GM12878 (cell line): Measurements from ENCODE around the gene OPA1. TPM values are rescaled to one million over a fixed set of nuclear protein-coding genes. Genes with fewer than 3 reads are reported as not detected.

Source experiments
- ATAC-seq: fragments of 200-7000 bp; cut with Tn5 transposase; 3 replicates; pipeline ENCODE4 v1.9.1; 2020; ENCODE audit warnings: mild to moderate bottlenecking, moderate library complexity
- BruUV-seq: library from RNA; stranded (reverse); fragments of 400-500 nt; replicated peaks from 2 replicates; lab custom pipeline; 2021; lab: Mats Ljungman, UMichigan
- CTCF ChIA-PET: fragments of 300-600 bp; sonication (Branson Sonifier 250); formaldehyde crosslinking; extraction: SDS; loops from one replicate; lab custom pipeline; 2021; ENCODE audit warnings: inconsistent platforms; lab: Yijun Ruan, JAX
- POLR2A ChIA-PET: fragments of 350-600 bp; formaldehyde crosslinking; extraction: SDS; loops from one replicate; lab custom pipeline; 2021; ENCODE audit warnings: inconsistent platforms; lab: Charles Lee
- RAD21 ChIA-PET: fragments of 300-600 bp; sonication (Branson Sonifier 250); formaldehyde crosslinking; loops from one replicate; lab custom pipeline; 2023; ENCODE audit warnings: antibody characterized with exemption; ENCODE audit not compliant: unreplicated experiment; lab: Charles Lee
- SMC1A ChIA-PET: fragments of 300-600 bp; sonication (Branson Sonifier 250); formaldehyde crosslinking; loops from one replicate; lab custom pipeline; 2023; ENCODE audit not compliant: unreplicated experiment, uncharacterized antibody; lab: Charles Lee
- DNase-seq: peaks from one replicate; pipeline ENCODE4 v3.0.0-alpha.2; 2011; ENCODE audit warnings: low read depth, low spot score
- FAIRE-seq: peaks from 3 replicates; lab custom pipeline; 2011; peaks lifted over from hg19 to GRCh38; lab: Jason Lieb, UNC
- H2AFZ ChIP-seq: 2 replicates; pipeline ENCODE4 v1.6.0; 2011; ENCODE audit warnings: low read depth, low read length, control low read depth; ENCODE audit not compliant: control insufficient read depth
- H3K27ac ChIP-seq: 2 replicates; pipeline ENCODE4 v1.5.1; 2011; ENCODE audit warnings: control low read depth; ENCODE audit not compliant: control insufficient read depth, insufficient read depth
- H3K27me3 ChIP-seq, 2 experiments: replicated peaks in 1 of 2; 2 replicates each; pipeline versions ENCODE4 v1.6.0 to v1.6.1; 2011; ENCODE audit warnings: low read length in 1 of 2; ENCODE audit not compliant: control insufficient read depth in 2 of 2, insufficient read depth in 2 of 2
- H3K36me3 ChIP-seq, 2 experiments: 2 replicates each; pipeline ENCODE4 v1.5.1; 2011; ENCODE audit warnings: low read length in 1 of 2; ENCODE audit not compliant: control insufficient read depth in 2 of 2, insufficient read depth in 2 of 2
- H3K4me1 ChIP-seq: 2 replicates; pipeline ENCODE4 v1.6.1; 2011; ENCODE audit warnings: mild to moderate bottlenecking, low read length, moderate library complexity, mixed read lengths; ENCODE audit not compliant: control insufficient read depth, insufficient read depth
- H3K4me2 ChIP-seq: 2 replicates; pipeline ENCODE4 v1.6.0; 2011; ENCODE audit warnings: control low read depth; ENCODE audit not compliant: control insufficient read depth, insufficient read depth
- H3K4me3 ChIP-seq: fragments of 200-600 bp; sonication (generic); 2 replicates; pipeline ENCODE4 v1.5.1; 2016
- H3K79me2 ChIP-seq: 2 replicates; pipeline ENCODE4 v1.6.0; 2011; ENCODE audit warnings: low read length; ENCODE audit not compliant: control insufficient read depth, insufficient read depth
- H3K9ac ChIP-seq: 2 replicates; pipeline ENCODE4 v1.8.0; 2011; ENCODE audit warnings: low read length, control low read depth, mixed read lengths; ENCODE audit not compliant: control insufficient read depth, insufficient read depth
- H3K9me3 ChIP-seq: replicated peaks from 3 replicates; pipeline ENCODE4 v1.5.1; 2011; ENCODE audit warnings: mild to moderate bottlenecking, low read length; ENCODE audit not compliant: control insufficient read depth, insufficient read depth
- H4K20me1 ChIP-seq: 2 replicates; pipeline ENCODE4 v1.6.0; 2011; ENCODE audit not compliant: control insufficient read depth, insufficient read depth
- CBX3 ChIP-seq: fragments of 200-600 bp; sonication (generic); IDR thresholded peaks from 2 replicates; pipeline ENCODE4 v1.6.1; 2016; ENCODE audit warnings: low read depth, borderline replicate concordance
- CUX1 ChIP-seq: IDR thresholded peaks from 2 replicates; pipeline ENCODE4 v1.6.1; 2012; ENCODE audit warnings: improper control_type of control experiment, low read depth, low read length; ENCODE audit not compliant: insufficient replicate concordance
- DPF2 ChIP-seq: fragments of 450-650 bp; IDR thresholded peaks from 2 replicates; pipeline ENCODE4 v1.6.1; 2017; ENCODE audit warnings: mild to moderate bottlenecking
- E2F8 ChIP-seq: fragments of 450-650 bp; IDR thresholded peaks from 2 replicates; pipeline ENCODE4 v1.6.1; 2018; ENCODE audit warnings: mild to moderate bottlenecking, low read depth, moderate library complexity; ENCODE audit not compliant: partially characterized antibody
- IRF3 ChIP-seq: fragments of 450-650 bp; IDR thresholded peaks from 2 replicates; pipeline ENCODE4 v1.6.1; 2014; ENCODE audit warnings: mild to moderate bottlenecking
- KAT2A ChIP-seq: conservative IDR thresholded peaks from 2 replicates; pipeline ENCODE4 v1.6.1; 2011; ENCODE audit warnings: low read depth, low read length; ENCODE audit not compliant: control insufficient read depth
- KDM1A ChIP-seq: fragments of 200-600 bp; sonication (generic); IDR thresholded peaks from 2 replicates; pipeline ENCODE4 v1.6.1; 2016; ENCODE audit warnings: borderline replicate concordance
- MYC ChIP-seq: IDR thresholded peaks from 2 replicates; pipeline ENCODE4 v1.6.1; 2011; ENCODE audit warnings: mild to moderate bottlenecking, low read length, moderate library complexity, inconsistent platforms; ENCODE audit not compliant: insufficient read depth, insufficient replicate concordance, insufficient read length, severe bottlenecking
- NFXL1 ChIP-seq: fragments of 450-650 bp; IDR thresholded peaks from 2 replicates; pipeline ENCODE4 v1.6.1; 2017; ENCODE audit warnings: antibody characterized with exemption, mild to moderate bottlenecking, borderline replicate concordance
- PML ChIP-seq: IDR thresholded peaks from 2 replicates; pipeline ENCODE4 v1.6.1; 2012; ENCODE audit warnings: low read length, inconsistent platforms
- RAD51 ChIP-seq: fragments of 450-650 bp; IDR thresholded peaks from 2 replicates; pipeline ENCODE4 v1.6.1; 2016; ENCODE audit warnings: moderate library complexity, mild to moderate bottlenecking, inconsistent platforms
- ZBED1 ChIP-seq: IDR thresholded peaks from 2 replicates; pipeline ENCODE4 v1.6.1; 2016; ENCODE audit warnings: borderline replicate concordance
- ZNF217 ChIP-seq: fragments of 450-650 bp; IDR thresholded peaks from 2 replicates; pipeline ENCODE4 v1.6.1; 2017; ENCODE audit warnings: antibody characterized with exemption, mild to moderate bottlenecking
- ZNF24 ChIP-seq: fragments of 450-650 bp; IDR thresholded peaks from 2 replicates; pipeline ENCODE4 v1.6.1; 2017; ENCODE audit warnings: antibody characterized with exemption, mild to moderate bottlenecking
- WGBS: methylation state at CpG from one replicate; pipeline ENCODE4 v1.1.6; 2016; ENCODE audit warnings: low lambda C conversion rate; ENCODE audit not compliant: insufficient replicate concordance, insufficient coverage; ENCODE audit errors: missing lambda C conversion rate; 5-methylcytosine and 5-hydroxymethylcytosine counted together
- in situ Hi-C: fragments of 300-500 bp; cut with MboI; formaldehyde crosslinking; loops from 9 replicates; pipeline ENCODE4 v1.14.3; 2018; ENCODE audit warnings: mixed read lengths
- intact Hi-C: fragments of 100-400 bp; cut with micrococcal nuclease; formaldehyde crosslinking; loops from one replicate; pipeline ENCODE4 v1.14.2; 2022; ENCODE audit not compliant: unreplicated experiment
- polyA plus RNA-seq, 11 experiments: library from polyadenylated mRNA; depleted of rRNA in 4 of 11; unstranded in 6 of 11; stranded (reverse) in 5 of 11; fragments of >200 nt; fragmentation: Nextera tagmentation in 4 of 11; fragmentation: Illumina TruSeq in 1 of 11; extraction: Ambion mirVana in 4 of 11; extraction: Trizol in 1 of 11; gene quantifications; 1 replicate in 1 of 11; 2 replicates in 10 of 11; pipeline versions ENCODE4 v1.2.1 to v1.2.3, GENCODE V29; 2011 to 2016; ENCODE audit warnings: inconsistent platforms in 2 of 11, missing spikeins in 2 of 11, low read depth in 1 of 11
- total RNA-seq, 4 experiments: library from RNA; depleted of rRNA in 3 of 4; stranded (reverse); fragments of >200 nt in 3 of 4; fragmentation: Illumina TruSeq in 1 of 4; extraction: Trizol in 1 of 4; gene quantifications; 2 replicates each; pipeline versions ENCODE4 v1.2.1 to v1.2.3, GENCODE V29; 2013 to 2021
- TF ChIP-seq, protein P1 (sequence below): fragments of 450-650 bp; IDR thresholded peaks from 2 replicates; pipeline ENCODE4 v1.6.1; 2016; ENCODE audit warnings: mild to moderate bottlenecking

Gene OPA1
- total and polyA plus RNA-seq, 10 of the 15 experiments (the other 5 are each of a cell fraction or from before 2014, with no cell fraction given) = 14.7 to 108 (median 59.3) TPM

GRCh38 chr3:193617628-193618027 lies 24.6 kb downstream of the OPA1 start:
- ChIA-PET CTCF (interaction anchor here (1.0 to 1.4 kb wide), 2 partner anchors 10 to 15 kb away, joined by 3 to 4 read pairs; no protein-coding TSS in a partner anchor), RAD21 (interaction anchor here (1.2 kb wide), 1 partner anchor 9 kb away, joined by 3 read pairs; no protein-coding TSS in a partner anchor), POLR2A (no interaction called here), SMC1A (interaction anchor here (1.0 kb wide), 1 partner anchor 16 kb away, joined by 3 read pairs; no protein-coding TSS in a partner anchor)
- Histone ChIP-seq H4K20me1 (no peaks in the 10 kb centered on the region; the same call in 1 of the 2 replicates), H2AFZ (no peak overlapping the region), H3K4me1 (peaks cover 6% of the 10 kb centered on the region; the same call in 1 of the 2 replicates), H3K79me2 (peaks cover 10% of the 10 kb centered on the region), H3K4me2 (no peak overlapping the region), H3K36me3 (peaks cover 2 to 24% of the 10 kb centered on the region in 2 experiments; a peak in 3 of 4 replicates), H3K27ac (no peak overlapping the region), H3K27me3 (no peaks in the 10 kb centered on the region), H3K9ac (no peak overlapping the region), H3K4me3 (no peak overlapping the region)
- no peak for ATAC-seq
- no TSS peak for BruUV-seq
- FAIRE-seq = no peak
- in situ Hi-C loops = no loop called here
- WGBS = 100% methylated on average over 1 of the region's 1 CpG
- no peak for DNase-seq
- TF ChIP-seq ZNF217 = no peak
- TF ChIP-seq, protein P1, sequence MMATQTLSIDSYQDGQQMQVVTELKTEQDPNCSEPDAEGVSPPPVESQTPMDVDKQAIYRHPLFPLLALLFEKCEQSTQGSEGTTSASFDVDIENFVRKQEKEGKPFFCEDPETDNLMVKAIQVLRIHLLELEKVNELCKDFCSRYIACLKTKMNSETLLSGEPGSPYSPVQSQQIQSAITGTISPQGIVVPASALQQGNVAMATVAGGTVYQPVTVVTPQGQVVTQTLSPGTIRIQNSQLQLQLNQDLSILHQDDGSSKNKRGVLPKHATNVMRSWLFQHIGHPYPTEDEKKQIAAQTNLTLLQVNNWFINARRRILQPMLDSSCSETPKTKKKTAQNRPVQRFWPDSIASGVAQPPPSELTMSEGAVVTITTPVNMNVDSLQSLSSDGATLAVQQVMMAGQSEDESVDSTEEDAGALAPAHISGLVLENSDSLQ = no peak
- no peak for TF ChIP-seq CUX1
- no peak for TF ChIP-seq MYC
- TF ChIP-seq NFXL1 = no peak
- TF ChIP-seq KDM1A = no peak
- TF ChIP-seq PML = no peak
- TF ChIP-seq KAT2A = no peak
- no peak for TF ChIP-seq DPF2
- no peak for TF ChIP-seq CBX3
- TF ChIP-seq E2F8 = no peak
- TF ChIP-seq ZNF24 = no peak
- no peak for TF ChIP-seq RAD51
- no peak for TF ChIP-seq ZBED1
- TF ChIP-seq IRF3 = no peak
- TF ChIP-seq, all 136 proteins: peak for 0
- H3K9me3 ChIP-seq = peaks cover 7% of the 10 kb centered on the region
- intact Hi-C loops = no loop called here
